PC-9 (cell line): ENCODE measurements around the gene MLN.

ENCODE experiments used
- CTCF ChIP-seq: fragments of 200-600 bp; sonication (generic); conservative IDR thresholded peaks from 2 replicates; pipeline ENCODE4 v1.6.1; 2017; ENCODE audit warnings: mixed run types, antibody characterized with exemption, mild to moderate bottlenecking, moderate library complexity
- EZH2 ChIP-seq: fragments of 200-600 bp; sonication (generic); IDR thresholded peaks from 2 replicates; pipeline ENCODE4 v1.8.0; 2017; ENCODE audit warnings: antibody characterized with exemption, low read depth

- TF ChIP-seq CTCF (no peak), EZH2 (no peak)
These were observed 18.0 kb downstream of the MLN start for GRCh38 chr6:33785778-33786177.
